CD4-positive, alpha-beta T cell treated with Interleukin-10 for 1 hour (primary cell): ENCODE data around the gene JSRP1.
A peak's percentile ranks its signal among the peaks of the same experiment; 100 is the strongest.

ENCODE experiments used
- DNase-seq: peaks from one replicate; pipeline ENCODE4 v3.0.0-alpha.2; 2020

Gene JSRP1

GRCh38 chr19:2246014-2246620 lies 10.1 kb downstream of the JSRP1 start:
- DNase-seq, result no peak

GRCh38 chr19:2245273-2245672 lies 10.9 kb downstream of the JSRP1 start:
- no peak for DNase-seq

- DNase-seq, result no peak
Measured at GRCh38 chr19:2244486-2244885, 11.7 kb downstream of the JSRP1 start.

GRCh38 chr19:2244125-2244411 lies 12.1 kb downstream of the JSRP1 start:
- no peak for DNase-seq

- DNase-seq, result no peak
Measured at GRCh38 chr19:2243274-2244124, 12.7 kb downstream of the JSRP1 start.

- DNase-seq, result no peak
Measured at GRCh38 chr19:2242816-2243215, 13.4 kb downstream of the JSRP1 start.

GRCh38 chr19:2242092-2242537 lies 14.1 kb downstream of the JSRP1 start:
- no peak for DNase-seq

GRCh38 chr19:2240881-2241760 lies 15.1 kb downstream of the JSRP1 start:
- no peak for DNase-seq

GRCh38 chr19:2239771-2240770 lies 16.1 kb downstream of the JSRP1 start:
- DNase-seq, result peak; percentile 66

- DNase-seq, result no peak
Measured at GRCh38 chr19:2239173-2239572, 17.0 kb downstream of the JSRP1 start.

- no peak for DNase-seq
Measured at GRCh38 chr19:2237869-2238153, 18.4 kb downstream of the JSRP1 start.

GRCh38 chr19:2237051-2237868 lies 19.0 kb downstream of the JSRP1 start:
- no peak for DNase-seq

GRCh38 chr19:2236314-2237050 lies 19.7 kb downstream of the JSRP1 start, which contains the start of the genes PLEKHJ1 and SF3A2:
Gene PLEKHJ1 (minus strand): TSS chr19:2236329. CDS start chr19:2236248, 81 bp downstream.
Gene SF3A2 (plus strand): TSS chr19:2236824. CDS start chr19:2243419, 6,595 bp downstream.
- peak; percentile 98 for DNase-seq

GRCh38 chr19:2236064-2236313 lies 20.2 kb downstream of the JSRP1 start:
- no peak for DNase-seq

- DNase-seq, result no peak
Measured at GRCh38 chr19:2235381-2236063, 20.7 kb downstream of the JSRP1 start.

- no peak for DNase-seq
Measured at GRCh38 chr19:2234996-2235380, 21.2 kb downstream of the JSRP1 start.

GRCh38 chr19:2233601-2234280 lies 22.5 kb downstream of the JSRP1 start:
- no peak for DNase-seq

GRCh38 chr19:2232286-2233151 lies 23.7 kb downstream of the JSRP1 start:
- no peak for DNase-seq
